ENCODE data around the gene RRAGB.
A peak's percentile ranks its signal among the peaks of the same experiment; 100 is the strongest.
"Not testable (repeated sequence)": the region's sequence is repeated elsewhere in the genome, so short reads cannot be mapped to it uniquely, and the experiment has no call there.

Gene RRAGB, protein sequence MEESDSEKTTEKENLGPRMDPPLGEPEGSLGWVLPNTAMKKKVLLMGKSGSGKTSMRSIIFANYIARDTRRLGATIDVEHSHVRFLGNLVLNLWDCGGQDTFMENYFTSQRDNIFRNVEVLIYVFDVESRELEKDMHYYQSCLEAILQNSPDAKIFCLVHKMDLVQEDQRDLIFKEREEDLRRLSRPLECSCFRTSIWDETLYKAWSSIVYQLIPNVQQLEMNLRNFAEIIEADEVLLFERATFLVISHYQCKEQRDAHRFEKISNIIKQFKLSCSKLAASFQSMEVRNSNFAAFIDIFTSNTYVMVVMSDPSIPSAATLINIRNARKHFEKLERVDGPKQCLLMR

DNA sequence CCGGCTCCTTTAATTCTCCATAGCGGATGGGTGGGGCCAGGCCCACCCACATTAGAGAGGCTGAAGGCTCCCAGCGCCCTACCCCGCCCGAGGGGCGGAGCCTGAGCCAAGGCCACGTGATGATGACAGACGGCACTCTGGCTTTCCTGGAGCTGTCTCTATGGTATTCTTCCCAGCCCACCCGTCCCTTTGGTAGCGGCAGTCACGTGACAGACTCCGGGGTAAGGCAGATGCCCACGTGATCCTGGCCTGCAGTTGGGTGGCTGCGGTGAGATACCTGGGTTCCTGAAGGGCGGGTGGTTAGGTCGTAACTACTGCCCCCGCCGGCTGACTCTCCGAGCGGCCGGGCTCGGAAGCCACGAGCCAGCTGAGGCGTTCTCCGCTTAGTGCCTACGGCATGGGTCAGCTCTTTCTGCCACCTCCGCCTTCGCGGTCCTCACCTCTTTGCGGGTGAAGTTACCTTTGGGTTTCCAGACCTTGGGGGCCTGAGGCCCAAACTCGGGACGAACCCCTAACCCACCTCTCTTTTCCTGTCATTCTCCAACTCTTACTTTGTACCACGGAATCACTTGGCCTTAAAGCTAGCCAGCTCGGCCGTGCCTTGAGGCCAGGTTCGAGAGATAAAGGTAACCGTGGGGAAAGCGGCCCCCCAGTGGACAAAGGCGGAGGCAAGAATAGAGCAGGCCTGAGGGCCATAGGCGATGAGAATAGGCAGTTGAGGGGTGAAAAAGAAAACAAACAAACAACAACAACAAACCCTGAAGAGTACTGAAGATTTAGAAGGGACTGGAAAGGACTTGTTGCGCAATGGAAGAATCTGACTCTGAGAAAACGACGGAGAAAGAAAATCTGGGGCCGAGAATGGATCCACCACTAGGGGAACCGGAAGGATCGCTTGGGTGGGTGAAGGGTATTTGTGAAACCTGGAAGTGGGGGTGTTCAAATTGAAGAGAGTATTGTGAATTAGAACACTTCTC is at the start of gene RRAGB:
RRAGB (plus strand) TSS at position 229 of the 977 bp plus-strand sequence; CDS start at position 808, 579 bp downstream.
- DNase-seq, result peak; percentile 80

DNA sequence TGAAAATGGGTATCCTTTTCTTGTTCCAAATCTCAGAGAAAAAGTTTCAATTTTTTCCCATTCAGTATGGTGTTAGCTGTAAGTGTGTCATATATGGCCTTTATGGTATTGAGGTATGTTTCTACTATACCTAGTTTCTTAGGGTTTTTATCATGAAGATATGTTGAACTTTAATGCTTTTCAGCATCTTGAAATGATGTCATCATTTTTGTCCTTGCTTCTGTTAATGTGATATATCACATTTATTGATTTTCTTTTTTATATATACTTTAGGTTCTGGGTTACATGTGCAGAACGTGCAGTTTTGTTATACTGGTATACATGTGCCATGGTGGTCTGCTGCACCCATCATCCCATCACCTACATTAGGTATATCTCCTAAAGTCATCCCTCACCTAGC is 49.5 kb upstream of the RRAGB start:
- DNase-seq, result no peak

DNA sequence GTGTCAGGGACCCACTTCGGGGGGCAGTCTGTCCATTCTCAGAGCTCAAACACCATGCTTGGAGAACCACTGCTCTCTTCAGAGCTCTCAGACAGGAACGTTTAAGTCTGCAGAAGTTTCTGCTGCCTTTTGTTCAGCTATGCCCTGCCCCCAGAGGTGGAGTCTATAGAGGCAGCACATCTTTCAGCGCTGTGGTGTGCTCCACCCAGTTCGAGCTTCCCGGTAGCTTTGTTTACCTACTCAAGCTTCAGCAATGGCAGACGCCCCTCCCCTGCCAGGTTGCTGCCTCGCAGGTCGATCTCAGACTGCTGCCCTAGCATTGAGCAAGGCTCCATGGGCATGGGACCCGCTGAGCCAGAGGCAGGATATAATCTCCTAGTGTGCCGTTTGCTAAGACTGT is 29.0 kb upstream of the RRAGB start:
- not testable (repeated sequence) for DNase-seq

DNA sequence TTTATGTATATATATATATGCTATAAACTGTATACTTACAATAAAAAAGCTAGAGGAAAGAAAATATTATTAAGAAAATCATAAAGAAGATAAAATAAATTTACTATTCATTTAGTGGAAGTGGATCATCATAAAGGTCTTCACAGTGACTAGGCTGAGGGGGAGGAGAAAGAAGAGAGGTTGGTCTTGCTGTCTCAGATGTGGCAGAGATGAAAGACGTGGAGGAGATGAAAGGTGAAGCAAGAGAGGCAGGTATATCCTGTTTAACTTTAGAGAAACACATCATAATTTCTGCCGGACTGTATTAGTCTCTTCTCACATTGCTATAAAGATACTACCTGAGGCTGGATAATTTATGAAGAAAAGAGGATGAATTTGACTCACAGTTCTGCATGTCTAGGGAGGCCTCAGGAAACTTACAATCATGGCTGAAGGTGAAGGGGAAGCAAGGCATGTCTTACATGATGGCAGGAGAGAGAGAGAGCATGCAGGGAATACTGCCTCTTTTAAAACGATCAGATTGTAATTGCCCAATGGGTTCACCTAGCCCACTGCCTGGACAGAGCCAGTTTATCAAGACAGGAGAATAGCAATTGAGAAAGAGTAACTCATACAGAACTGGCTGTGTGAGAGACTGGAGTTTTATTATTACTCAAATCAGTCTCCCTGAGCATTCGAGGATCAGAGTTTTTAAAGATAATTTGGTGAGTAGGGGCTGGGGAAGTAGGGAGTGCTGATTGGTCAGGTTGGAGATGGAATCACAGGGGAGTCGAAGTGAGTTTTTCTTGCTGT is 22.1 kb upstream of the RRAGB start:
- no peak for DNase-seq

DNA sequence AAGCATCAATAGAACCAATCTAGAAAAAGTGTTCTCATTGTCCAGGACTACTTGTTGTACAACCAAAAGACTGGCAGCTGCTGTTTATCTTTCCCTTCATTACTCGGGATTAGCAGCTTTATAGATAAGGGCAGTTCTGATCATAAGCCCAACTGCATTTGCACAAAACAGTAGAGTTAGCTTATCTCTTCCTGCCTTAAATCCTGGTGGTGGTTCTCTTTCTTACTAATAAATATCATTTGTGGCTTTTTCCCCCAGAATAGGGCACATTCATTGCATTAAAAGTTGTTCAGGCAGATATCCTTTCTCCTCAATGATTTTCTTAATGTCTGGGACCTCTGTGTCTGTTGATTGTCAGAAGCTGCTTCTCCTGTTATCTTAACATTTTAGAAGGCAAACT is 20.2 kb upstream of the RRAGB start:
- no peak for DNase-seq

DNA sequence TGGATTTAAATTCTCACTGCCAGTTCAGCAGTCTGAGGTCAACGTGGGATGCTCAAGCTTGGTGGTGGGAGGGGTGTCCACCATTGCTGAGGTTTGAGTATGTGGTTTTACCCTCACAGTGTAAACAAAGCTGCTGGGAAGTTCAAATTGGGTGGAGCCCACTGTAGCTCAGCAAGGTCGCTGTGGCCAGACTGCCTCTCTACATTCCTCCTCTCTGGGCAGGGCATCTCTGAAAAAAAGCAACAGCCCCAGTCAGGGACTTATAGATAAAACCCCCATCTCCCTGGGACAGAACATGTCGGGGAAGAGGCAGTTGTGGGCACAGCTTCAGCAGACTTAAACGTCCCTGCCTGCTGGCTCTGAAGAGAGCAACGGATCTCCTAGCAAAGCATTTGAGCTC is 14.9 kb upstream of the RRAGB start:
- DNase-seq, result no peak

DNA sequence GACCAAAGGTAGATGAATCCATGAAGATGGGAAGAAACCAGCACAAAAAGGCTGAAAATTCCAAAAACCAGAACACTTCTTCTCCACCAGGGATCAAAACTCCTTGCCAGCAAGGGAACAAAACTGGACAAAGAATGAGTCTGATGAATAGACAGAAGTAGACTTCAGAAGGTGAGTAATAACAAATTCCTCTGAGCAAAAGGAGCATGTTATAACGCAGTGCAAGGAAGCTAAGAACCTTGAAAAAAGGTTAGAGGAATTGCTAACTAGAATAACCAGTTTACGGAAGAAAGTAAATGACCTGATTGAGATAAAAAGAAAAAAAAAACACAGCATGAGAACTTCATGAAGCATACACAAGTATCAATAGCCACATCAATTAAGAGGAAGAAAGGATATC is 14.1 kb upstream of the RRAGB start:
- DNase-seq, result not testable (repeated sequence)

DNA sequence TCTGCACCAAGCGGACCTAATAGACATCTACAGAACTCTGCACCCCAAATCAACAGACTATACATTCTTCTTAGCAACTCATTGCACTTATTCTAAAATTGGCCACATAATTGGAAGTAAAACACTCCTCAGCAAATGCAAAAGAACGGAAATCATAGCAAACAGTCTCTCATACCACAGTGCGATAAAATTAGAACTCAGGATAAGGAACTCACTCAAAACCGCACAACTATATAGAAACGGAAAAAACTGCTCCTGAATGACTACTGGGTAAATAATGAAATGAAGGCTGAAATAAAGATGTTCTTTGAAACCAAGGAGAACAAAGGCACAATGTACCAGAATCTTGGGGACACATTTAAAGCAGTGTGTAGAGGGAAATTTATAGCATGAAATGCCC is 12.5 kb upstream of the RRAGB start:
- DNase-seq, result not testable (repeated sequence)

DNA sequence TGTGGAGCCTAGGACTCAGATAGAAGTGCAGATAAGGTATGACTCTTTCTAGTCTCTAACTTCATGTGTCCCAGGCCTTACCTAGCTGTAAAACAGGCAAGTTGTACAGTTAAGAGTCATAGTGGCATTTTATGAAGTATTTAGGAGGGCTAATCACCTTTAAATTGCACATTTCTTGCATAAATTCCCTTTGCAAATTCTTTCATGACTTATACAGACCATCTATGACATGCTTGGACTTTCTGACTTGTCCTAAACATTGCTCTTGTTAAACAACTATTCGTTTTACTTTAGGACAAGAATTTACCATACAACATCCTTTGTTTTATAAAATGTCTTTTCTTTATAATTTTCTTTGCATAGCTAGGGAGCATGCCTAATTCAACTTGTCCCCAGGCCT is 7.8 kb upstream of the RRAGB start:
- no peak for DNase-seq

DNA sequence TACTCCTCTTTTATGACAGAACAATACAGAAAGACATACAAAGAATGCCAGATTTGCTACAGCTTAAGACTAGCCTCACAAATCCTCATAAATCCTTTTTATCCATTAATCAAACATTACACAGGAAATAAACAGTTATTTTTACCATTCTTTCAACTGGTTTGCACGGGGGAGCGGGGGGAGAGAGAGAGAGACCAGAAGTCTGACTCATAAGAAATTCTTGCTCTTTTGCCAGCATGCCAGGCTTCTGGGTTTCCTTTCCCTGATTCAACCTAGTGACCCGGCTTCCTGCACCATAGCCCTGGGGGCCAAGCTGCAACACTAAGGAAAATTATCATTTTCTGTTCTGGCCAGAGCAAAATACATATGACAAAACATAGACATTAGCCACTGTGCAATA is 6.8 kb upstream of the RRAGB start:
- DNase-seq, result no peak

DNA sequence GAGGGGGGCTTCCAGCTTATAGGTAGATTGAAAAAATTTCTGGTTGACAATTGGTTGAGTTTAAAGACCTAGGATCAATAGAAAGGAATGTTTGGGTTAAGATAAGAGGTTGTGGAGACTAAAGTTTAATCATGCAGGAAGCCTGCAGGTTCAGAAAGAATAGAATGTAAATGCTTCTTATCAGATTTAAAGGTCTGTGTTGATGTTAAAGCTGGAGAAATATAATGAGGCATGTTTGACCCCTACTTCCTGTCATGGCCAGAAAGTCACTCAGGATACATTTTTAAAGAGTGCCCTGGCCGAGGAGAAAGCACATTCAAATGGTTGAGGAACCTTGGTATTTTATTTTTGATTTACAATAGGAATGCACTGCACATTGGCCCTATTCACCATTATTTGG is 3.9 kb upstream of the RRAGB start:
- no peak for DNase-seq

DNA sequence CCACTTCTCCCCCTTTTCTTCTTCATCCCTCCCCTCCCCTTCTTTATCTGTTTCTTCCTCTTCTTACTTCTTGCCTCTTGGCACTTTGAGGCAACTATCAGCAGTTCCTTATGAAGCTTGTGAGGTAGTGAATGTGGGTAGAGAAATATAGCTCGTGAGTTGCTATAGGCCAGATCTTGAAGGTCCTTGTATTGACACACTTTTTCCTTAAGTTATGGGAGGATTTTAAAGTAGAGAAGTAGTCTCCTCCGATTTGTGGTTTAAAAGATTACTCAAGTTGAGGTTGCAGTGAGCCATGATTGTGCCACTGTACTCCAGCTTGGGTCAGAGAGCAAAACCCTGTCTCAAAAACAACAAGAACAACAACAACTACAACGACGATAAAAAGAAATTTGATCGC is 3.4 kb upstream of the RRAGB start:
- no peak for DNase-seq

DNA sequence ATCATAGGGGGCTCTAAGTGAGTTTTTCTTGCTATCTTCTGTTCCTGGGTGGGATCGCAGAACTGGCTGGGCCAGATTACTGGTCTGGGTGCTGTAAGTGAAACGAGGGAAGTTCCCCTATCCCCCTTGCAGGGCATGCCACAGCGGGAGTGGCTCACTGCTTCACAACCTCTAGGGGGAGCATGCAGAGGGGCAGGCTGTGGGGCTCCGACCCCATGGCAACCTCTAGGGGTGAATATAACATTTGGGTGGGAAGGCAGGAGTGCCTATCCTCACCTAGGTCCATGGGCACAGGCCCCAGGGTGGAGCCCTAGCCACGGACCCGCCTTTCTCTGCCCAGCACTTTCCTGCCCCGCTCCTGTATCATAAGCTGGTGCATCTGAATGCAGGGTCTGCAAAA is 1.7 kb upstream of the RRAGB start:
- DNase-seq, result no peak

DNA sequence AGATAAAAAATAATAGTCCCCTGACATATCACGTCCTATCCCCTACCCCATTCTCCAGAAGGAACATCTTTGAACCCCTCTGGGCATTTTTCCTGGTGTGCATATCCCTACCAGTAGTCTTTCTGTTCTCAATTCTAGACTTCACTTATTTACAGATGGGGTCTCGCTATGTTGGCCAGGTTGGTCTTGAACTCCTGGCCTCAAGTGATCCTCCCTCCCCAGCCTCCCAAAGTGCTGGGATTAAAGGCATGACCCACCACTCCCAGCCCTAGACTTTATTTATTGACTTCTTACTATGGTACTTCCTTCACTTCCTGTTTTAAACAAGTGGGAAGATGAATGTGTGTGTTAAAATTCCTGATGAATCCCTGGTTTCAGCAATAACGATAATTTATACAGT is 612 bp upstream of the RRAGB start:
- DNase-seq, result no peak

DNA sequence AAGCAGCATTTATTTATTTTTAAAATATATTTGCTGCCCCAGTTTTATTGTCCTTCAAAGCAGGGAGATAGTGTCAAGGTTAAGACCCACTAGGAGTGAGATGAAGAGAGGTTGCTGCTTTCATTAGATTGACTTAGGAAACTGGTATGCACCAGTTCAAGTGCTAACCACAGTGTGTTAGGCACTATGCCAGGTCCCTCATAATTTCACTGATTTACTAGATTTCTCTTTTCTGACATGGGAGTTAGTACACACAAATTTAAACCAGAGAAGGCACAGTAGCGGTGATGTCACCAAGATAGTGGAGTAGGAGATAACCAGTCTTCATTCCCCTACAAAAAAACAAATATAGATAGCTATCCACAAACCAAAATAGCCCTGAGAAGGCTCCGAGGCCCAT is 14.3 kb downstream of the RRAGB start:
- DNase-seq, result no peak

DNA sequence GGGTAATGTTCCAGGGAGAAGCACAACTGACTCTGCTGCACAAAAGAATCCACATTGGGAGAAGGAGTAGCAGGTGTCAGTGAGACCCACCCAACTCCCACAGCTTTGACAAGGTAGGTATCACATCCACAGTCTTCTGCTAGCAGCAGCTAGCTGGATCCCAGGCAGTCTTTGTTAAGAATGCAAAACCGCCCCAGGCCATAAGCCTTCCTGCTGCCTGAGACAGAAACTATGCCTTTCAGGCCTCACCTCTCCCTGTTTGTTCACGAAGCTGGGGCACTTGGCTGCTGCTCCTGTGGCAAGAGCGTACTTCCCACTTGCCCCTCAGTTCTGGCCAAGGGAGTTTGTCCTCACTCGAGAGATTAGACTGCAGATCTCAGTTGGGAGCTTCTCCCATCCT is 21.4 kb downstream of the RRAGB start:
- DNase-seq, result no peak

DNA sequence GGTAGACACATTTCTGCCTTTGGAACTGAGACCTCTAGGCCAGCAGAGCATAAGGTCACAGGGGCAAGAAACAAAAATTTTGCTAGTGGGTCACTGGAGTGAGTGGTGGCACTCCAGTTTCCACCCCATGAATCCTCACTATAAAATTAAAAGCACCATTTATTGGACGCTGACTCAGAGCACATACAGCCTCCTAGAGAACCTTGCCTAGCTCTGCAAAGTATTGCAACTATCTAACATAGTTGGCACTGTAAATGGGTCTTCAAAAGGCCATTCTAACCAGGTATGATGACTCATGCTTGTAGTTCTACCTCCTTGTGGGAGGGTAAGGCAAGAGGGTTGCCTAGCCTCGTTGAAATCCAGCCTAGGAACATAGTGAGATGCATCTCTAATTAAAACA is 25.1 kb downstream of the RRAGB start:
- DNase-seq, result no peak

DNA sequence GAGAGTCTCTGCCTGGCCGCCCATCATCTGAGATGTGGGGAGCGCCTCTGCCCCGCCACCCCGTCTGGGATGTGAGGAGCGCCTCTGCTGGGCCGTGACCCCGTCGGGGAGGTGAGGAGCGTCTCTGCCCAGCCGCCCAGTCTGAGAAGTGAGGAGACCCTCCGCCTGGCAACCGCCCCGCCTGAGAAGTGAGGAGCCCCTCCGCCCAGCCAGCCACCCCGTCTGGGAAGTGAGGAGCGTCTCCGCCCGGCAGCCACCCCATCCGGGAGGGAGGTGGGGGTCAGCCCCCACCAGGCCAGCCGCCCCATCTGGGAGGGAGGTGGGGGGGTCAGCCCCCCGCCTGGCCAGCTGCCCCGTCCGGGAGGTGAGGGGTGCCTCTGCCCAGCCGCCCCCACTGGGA is 30.9 kb downstream of the RRAGB start:
- DNase-seq, result not testable (repeated sequence)

DNA sequence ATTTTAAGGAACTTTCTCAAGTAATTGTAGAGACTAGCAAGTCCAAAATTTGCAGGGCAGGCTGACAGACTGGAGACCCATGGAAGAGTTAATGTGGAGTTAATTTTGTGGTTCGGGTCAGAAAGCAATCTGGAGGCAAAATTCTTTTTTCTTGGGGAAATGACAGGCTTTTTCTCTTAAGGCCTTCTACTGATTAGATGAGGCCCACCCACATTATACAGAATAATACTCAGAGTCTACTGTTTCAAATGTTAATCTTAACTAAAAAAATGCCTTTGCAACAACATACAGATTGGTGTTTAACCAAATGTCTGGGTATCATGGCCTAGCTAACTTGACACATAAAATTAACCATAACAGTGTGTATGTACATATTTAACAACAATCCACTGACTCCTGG is 32.7 kb downstream of the RRAGB start:
- DNase-seq, result no peak

DNA sequence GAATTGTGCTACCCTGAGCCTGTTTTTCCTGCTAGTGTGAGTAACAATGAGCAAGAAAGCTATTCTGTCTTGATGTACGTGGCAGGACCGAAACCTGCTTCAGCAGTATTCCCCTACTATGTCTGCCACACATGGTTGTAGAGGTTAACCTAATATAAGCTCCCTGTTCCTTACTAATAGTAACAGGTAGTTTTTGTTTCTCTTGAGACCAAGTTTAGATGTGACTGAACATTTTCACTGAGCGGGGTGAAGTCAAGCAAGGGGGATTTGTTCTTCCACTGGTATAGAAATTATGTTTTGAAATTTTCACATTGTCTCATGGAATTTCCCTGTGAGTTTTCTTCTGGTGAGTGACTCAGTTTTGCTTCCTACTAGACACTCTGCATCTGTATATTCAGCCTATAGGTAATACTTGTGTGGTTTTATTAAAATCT is 37.3 kb downstream of the RRAGB start:
- DNase-seq, result no peak

DNA sequence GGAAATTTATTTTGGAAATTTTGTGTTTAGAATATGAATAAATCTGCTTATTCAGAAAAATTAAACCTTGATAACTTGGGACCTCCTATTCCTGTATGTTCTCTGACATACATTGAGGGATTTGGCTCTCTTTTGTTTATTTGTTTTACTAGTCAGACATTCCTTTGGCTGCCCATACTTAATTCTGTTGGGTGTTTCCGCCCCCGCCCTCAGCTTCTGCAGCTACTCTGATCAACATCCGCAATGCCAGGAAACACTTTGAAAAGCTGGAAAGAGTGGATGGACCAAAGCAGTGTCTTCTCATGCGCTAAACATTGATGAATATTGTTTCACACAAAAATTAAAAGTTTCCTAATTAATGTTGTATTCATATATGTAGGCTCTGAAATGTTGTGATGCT is 40.5 kb downstream of the RRAGB start:
- no peak for DNase-seq

DNA sequence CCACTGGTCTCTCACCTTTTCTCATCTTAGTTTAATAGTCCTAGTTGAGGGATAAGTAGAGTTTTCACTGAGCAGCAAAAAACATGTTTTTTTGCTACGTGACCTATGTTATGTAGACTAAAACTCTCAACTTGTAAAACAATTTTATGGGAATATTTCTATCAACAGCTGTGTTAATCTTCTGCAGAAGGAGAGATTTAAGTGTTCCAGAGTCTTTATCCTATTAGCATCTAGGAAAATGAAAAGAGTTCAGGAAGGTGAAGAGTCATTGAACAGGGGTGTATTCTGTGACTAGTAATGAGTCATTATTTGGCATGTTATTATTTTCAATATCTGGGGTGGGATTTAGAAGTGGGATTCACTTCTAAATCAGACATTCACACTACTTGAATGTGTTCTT is 41.9 kb downstream of the RRAGB start:
- DNase-seq, result no peak

DNA sequence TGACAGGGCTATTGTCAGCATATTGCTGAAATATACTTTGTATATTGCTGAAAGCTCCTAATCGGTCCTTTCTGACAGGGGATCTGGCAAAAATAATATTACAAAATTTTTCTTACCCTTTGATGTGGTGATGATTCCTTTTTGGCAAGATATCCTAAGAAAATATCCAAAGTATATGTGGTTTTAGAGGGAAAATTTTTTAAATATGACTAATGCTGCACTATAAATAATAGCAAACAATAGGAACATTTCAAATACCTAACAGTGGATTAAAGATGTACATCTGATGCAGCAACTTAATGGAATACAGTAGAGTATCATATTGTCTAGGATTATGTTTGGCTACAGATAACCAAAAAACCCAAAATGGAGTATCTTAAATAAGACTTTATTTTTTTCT is 49.6 kb downstream of the RRAGB start:
- no peak for DNase-seq
